KMS-11 (cell line): ENCODE data around the gene PTPRN2.

Source experiments
- H2AFZ ChIP-seq: fragments of 200-600 bp; sonication (generic); 2 replicates; pipeline ENCODE4 v1.6.1; 2016; ENCODE audit warnings: antibody characterized with exemption, mixed run types, low read depth
- H3K27ac ChIP-seq: fragments of 200-600 bp; sonication (generic); 2 replicates; pipeline ENCODE4 v1.6.1; 2016; ENCODE audit warnings: mild to moderate bottlenecking, mixed run types
- H3K27me3 ChIP-seq: fragments of 200-600 bp; sonication (generic); 2 replicates; pipeline ENCODE4 v1.6.1; 2017; ENCODE audit warnings: mild to moderate bottlenecking, low read depth, mixed run types, moderate library complexity; ENCODE audit not compliant: insufficient read depth
- H3K36me3 ChIP-seq: fragments of 200-600 bp; sonication (generic); 2 replicates; pipeline ENCODE4 v1.6.1; 2017; ENCODE audit warnings: mild to moderate bottlenecking, mixed run types; ENCODE audit not compliant: insufficient read depth
- H3K4me1 ChIP-seq: fragments of 200-600 bp; sonication (generic); 2 replicates; pipeline ENCODE4 v1.6.1; 2016; ENCODE audit warnings: mild to moderate bottlenecking, low read depth, mixed run types; ENCODE audit not compliant: poor library complexity, severe bottlenecking
- H3K4me2 ChIP-seq: fragments of 200-600 bp; sonication (generic); 2 replicates; pipeline ENCODE4 v1.7.0; 2016; ENCODE audit warnings: mild to moderate bottlenecking, mixed run types
- H3K4me3 ChIP-seq: fragments of 200-600 bp; sonication (generic); IDR thresholded peaks from 2 replicates; pipeline ENCODE4 v1.6.1; 2017; ENCODE audit warnings: low read depth, low read length, mixed read lengths; ENCODE audit not compliant: insufficient read depth
- H3K79me2 ChIP-seq: fragments of 200-600 bp; sonication (generic); 2 replicates; pipeline ENCODE4 v1.6.1; 2016; ENCODE audit warnings: low read depth, mixed run types; ENCODE audit not compliant: insufficient read depth
- H3K9ac ChIP-seq: fragments of 200-600 bp; sonication (generic); 2 replicates; pipeline ENCODE4 v1.6.1; 2016; ENCODE audit warnings: mild to moderate bottlenecking, mixed run types
- H4K20me1 ChIP-seq: fragments of 200-600 bp; sonication (generic); 2 replicates; pipeline ENCODE4 v1.6.1; 2016; ENCODE audit warnings: mild to moderate bottlenecking, mixed run types; ENCODE audit not compliant: insufficient read depth
- TF ChIP-seq, protein P1 (sequence below): fragments of 200-600 bp; sonication (generic); conservative IDR thresholded peaks from 2 replicates; pipeline ENCODE4 v1.6.1; 2017; ENCODE audit warnings: low read depth, mild to moderate bottlenecking, antibody characterized with exemption, low read length, moderate library complexity, mixed read lengths

Gene PTPRN2

DNA sequence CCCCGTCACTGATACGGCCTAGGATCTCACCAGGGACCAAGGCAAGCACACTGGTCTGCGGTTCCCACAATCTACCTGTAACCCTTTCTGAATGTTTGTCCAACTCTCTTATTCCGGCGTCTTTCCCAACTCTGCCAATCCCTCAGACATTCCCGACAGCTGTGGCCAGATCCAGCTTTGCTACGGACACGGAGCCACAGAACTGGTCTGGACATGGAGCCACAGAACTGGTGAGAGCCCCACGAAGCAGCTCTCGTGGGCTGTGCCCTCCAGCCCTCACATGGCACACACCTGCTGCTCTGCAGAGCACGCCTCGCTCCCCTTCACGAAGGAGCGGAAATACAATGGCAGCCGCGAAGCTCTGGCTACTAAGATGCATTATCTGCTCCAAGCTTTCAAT lies 874.0 kb downstream of the PTPRN2 start:
- no peaks in the 10 kb centered on the region for H3K36me3 ChIP-seq

DNA sequence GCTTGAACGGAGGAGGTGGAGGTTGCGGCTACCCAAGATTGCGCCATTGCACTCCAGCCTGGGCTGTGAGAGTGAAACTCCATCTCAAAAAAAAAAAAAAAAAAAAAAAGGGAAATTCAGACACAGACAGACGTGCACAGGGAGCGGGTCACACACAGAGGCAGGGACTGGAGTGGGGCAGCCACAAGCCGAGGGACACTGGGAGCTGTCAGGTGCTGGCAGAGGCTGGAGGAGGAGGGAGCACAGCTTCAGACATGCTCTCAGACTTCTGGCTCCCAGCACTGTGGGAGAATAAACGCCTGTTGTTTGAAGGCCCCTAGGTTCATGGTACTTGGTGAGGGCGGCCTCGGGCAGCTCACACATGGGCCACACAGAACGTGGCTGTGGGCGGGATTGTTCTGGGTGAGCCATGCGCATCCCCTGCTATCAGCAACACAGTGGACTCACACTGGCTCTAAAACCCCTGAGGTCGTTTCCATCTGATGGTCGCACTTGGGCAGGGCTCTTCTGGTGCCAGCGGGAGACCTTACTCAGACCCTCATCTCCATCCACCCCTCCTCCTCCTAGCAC lies 874.9 kb downstream of the PTPRN2 start:
- Histone ChIP-seq H3K79me2 (no peaks in the 10 kb centered on the region), H3K36me3 (no peaks in the 10 kb centered on the region), H3K27me3 (peaks cover 13% of the 10 kb centered on the region; the same call in 1 of the 2 replicates), H3K9ac (no peak overlapping the region), H3K4me2 (no peak overlapping the region), H3K27ac (no peak overlapping the region), H4K20me1 (no peaks in the 10 kb centered on the region), H3K4me1 (no peaks in the 10 kb centered on the region), H2AFZ (no peak overlapping the region), H3K4me3 (no peak overlapping the region)
- TF ChIP-seq, protein P1, sequence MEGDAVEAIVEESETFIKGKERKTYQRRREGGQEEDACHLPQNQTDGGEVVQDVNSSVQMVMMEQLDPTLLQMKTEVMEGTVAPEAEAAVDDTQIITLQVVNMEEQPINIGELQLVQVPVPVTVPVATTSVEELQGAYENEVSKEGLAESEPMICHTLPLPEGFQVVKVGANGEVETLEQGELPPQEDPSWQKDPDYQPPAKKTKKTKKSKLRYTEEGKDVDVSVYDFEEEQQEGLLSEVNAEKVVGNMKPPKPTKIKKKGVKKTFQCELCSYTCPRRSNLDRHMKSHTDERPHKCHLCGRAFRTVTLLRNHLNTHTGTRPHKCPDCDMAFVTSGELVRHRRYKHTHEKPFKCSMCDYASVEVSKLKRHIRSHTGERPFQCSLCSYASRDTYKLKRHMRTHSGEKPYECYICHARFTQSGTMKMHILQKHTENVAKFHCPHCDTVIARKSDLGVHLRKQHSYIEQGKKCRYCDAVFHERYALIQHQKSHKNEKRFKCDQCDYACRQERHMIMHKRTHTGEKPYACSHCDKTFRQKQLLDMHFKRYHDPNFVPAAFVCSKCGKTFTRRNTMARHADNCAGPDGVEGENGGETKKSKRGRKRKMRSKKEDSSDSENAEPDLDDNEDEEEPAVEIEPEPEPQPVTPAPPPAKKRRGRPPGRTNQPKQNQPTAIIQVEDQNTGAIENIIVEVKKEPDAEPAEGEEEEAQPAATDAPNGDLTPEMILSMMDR = no peak

More for the DNA sequence above, 874.0 kb downstream of the PTPRN2 start:
- H3K4me3 ChIP-seq = no peak overlapping the region
- H2AFZ ChIP-seq = no peak overlapping the region
- no peaks in the 10 kb centered on the region for H4K20me1 ChIP-seq
- no peak overlapping the region for H3K4me2 ChIP-seq
- TF ChIP-seq, protein P1 = no peak
- H3K27ac ChIP-seq = no peak overlapping the region
- peaks cover 11% of the 10 kb centered on the region; the same call in 1 of the 2 replicates for H3K27me3 ChIP-seq
- H3K4me1 ChIP-seq = no peaks in the 10 kb centered on the region
- H3K79me2 ChIP-seq = no peaks in the 10 kb centered on the region
- no peak overlapping the region for H3K9ac ChIP-seq

DNA sequence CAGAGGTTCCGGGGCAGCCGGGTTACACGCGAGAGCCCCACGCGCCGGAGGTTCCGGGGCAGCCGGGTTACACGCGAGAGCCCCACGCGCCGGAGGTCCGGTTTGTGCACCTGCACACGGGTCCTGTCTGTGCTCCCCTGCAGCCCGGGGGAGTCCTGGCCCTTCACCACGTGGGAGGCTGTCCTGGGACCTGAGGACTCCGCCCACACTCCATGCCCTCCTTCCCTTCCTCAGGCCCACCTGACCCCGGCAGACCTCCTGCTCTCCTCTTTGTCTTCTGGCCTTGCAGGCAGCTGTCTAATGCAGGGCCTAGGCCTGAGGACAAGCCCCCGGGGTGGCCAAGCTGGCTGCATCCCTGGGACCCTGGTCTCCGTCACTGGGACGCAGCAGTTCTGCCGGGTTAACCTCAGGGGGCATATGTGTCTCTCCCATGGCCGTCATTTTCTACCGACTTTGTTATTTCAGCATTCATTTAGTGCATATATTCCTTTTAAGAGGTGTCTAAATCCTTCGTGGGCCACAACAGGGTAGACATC lies 876.2 kb downstream of the PTPRN2 start:
- Histone ChIP-seq H3K27ac (no peak overlapping the region), H2AFZ (no peak overlapping the region), H3K4me1 (no peaks in the 10 kb centered on the region), H3K36me3 (no peaks in the 10 kb centered on the region), H3K4me3 (no peak overlapping the region), H3K4me2 (no peak overlapping the region), H4K20me1 (no peaks in the 10 kb centered on the region), H3K27me3 (peaks cover 20% of the 10 kb centered on the region; the same call in 1 of the 2 replicates), H3K9ac (no peak overlapping the region), H3K79me2 (no peaks in the 10 kb centered on the region)
- TF ChIP-seq, protein P1 = no peak

DNA sequence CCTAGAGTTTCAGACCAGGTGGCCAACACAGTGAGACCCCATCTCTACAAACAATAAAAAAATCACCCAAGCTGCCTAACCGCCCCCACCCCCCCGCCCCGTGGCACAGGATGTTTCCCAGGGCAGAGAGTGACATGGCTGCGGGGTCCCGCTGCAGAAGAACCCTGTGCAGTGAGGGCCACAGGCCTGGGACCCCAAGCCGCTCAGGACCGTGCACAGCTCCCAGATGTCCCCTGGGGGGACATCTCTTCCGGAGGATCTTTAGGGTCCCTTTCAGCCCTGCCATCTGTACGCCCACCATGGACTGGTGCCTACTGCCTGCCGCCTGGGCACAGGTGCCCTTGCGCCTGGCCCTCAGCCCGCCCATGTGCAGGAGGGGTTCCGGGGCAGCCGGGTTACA lies 877.2 kb downstream of the PTPRN2 start:
- Histone ChIP-seq H3K27ac (no peak overlapping the region), H4K20me1 (no peaks in the 10 kb centered on the region), H3K4me2 (no peak overlapping the region), H3K4me1 (no peaks in the 10 kb centered on the region), H3K27me3 (peaks cover 20% of the 10 kb centered on the region; the same call in 1 of the 2 replicates), H2AFZ (no peak overlapping the region), H3K36me3 (no peaks in the 10 kb centered on the region), H3K4me3 (no peak overlapping the region), H3K9ac (no peak overlapping the region), H3K79me2 (no peaks in the 10 kb centered on the region)
- TF ChIP-seq, protein P1 = no peak
